Activated CD4-positive, alpha-beta T cell treated with anti-CD3 and anti-CD28 coated beads, Interleukin-2, amount 50 U/mL, for 1 hour (primary cell): ENCODE data around the gene TUFM.
"Not testable (repeated sequence)": the region's sequence is repeated elsewhere in the genome, so short reads cannot be mapped to it uniquely, and the experiment has no call there.

Experiments used
- DNase-seq: peaks from one replicate; pipeline ENCODE4 v3.0.0-alpha.2; 2020

TUFM gene

GRCh38 chr16:28837672-28838557 lies 8.2 kb downstream of the TUFM start:
- DNase-seq: no peak

GRCh38 chr16:28836761-28837064 lies 9.4 kb downstream of the TUFM start:
- DNase-seq: no peak

GRCh38 chr16:28835864-28836760 lies 10.0 kb downstream of the TUFM start:
- no peak for DNase-seq

- DNase-seq: no peak
These were observed 11.0 kb downstream of the TUFM start for GRCh38 chr16:28834873-28835863.

- no peak for DNase-seq
These were observed 11.8 kb downstream of the TUFM start for GRCh38 chr16:28834349-28834748.

GRCh38 chr16:28830531-28830930 lies 15.6 kb downstream of the TUFM start:
- no peak for DNase-seq

- no peak for DNase-seq
These were observed 16.4 kb downstream of the TUFM start for GRCh38 chr16:28829747-28830146.

GRCh38 chr16:28826141-28826540 lies 20.0 kb downstream of the TUFM start:
- no peak for DNase-seq

GRCh38 chr16:28824717-28824973 lies 21.5 kb downstream of the TUFM start:
- DNase-seq: no peak

GRCh38 chr16:28823873-28824716 lies 22.1 kb downstream of the TUFM start:
- peak; percentile 97 for DNase-seq

GRCh38 chr16:28823291-28823872 lies 22.8 kb downstream of the TUFM start:
- no peak for DNase-seq

- DNase-seq: peak; percentile 91
These were observed 23.4 kb downstream of the TUFM start, which contains the start of gene ATXN2L for GRCh38 chr16:28822520-28823290. ATXN2L (plus strand) TSS chr16:28822999; CDS start chr16:28823260, 261 bp downstream.

GRCh38 chr16:28821874-28822519 lies 24.2 kb downstream of the TUFM start:
- DNase-seq: no peak

- not testable (repeated sequence) for DNase-seq
These were observed 25.6 kb downstream of the TUFM start for GRCh38 chr16:28820546-28820945.

- no peak for DNase-seq
These were observed 26.1 kb downstream of the TUFM start for GRCh38 chr16:28820016-28820415.

GRCh38 chr16:28807445-28808120 lies 38.6 kb downstream of the TUFM start:
- not testable (repeated sequence) for DNase-seq

GRCh38 chr16:28802235-28803019 lies 43.7 kb downstream of the TUFM start:
- DNase-seq: peak; percentile 63
